Osteoblast (primary cell): ENCODE results near the gene FAM193A. TPM values are rescaled to one million over a fixed set of nuclear protein-coding genes. Genes with fewer than 3 reads are reported as not detected.

Source experiments
- DNase-seq: peaks from one replicate; pipeline ENCODE4 v3.0.0; 2011; ENCODE audit warnings: low spot score, mixed read lengths; ENCODE audit not compliant: insufficient read length; ENCODE audit errors: missing footprints
- H2AFZ ChIP-seq: 2 replicates; pipeline ENCODE4 v1.6.0; 2011; ENCODE audit warnings: mild to moderate bottlenecking, low read length
- H3K27ac ChIP-seq: 2 replicates; pipeline ENCODE4 v1.5.1; 2011; ENCODE audit warnings: mild to moderate bottlenecking, low read depth, low read length, moderate library complexity
- H3K27me3 ChIP-seq: 2 replicates; pipeline ENCODE4 v1.6.0; 2012; ENCODE audit warnings: mild to moderate bottlenecking, control low read depth, inconsistent platforms, low read length, moderate library complexity; ENCODE audit not compliant: insufficient read depth
- H3K36me3 ChIP-seq: 2 replicates; pipeline ENCODE4 v1.5.1; 2011; ENCODE audit warnings: mild to moderate bottlenecking, low read length, control low read depth, moderate library complexity; ENCODE audit not compliant: insufficient read depth
- H3K4me1 ChIP-seq: 2 replicates; pipeline ENCODE4 v1.5.1; 2011; ENCODE audit warnings: mild to moderate bottlenecking, low read length, control low read depth, moderate library complexity; ENCODE audit not compliant: insufficient read depth
- H3K4me2 ChIP-seq: 2 replicates; pipeline ENCODE4 v1.6.0; 2011; ENCODE audit warnings: mild to moderate bottlenecking, low read length; ENCODE audit not compliant: insufficient read depth
- H3K4me3 ChIP-seq: fragments of 200-600 bp; sonication (generic); 3 replicates; pipeline ENCODE4 v1.5.1; 2012; ENCODE audit warnings: mild to moderate bottlenecking, low read length, inconsistent platforms; ENCODE audit not compliant: insufficient read depth
- H3K79me2 ChIP-seq: 2 replicates; pipeline ENCODE4 v1.6.0; 2012; ENCODE audit warnings: mild to moderate bottlenecking, low read length, control low read depth, inconsistent platforms; ENCODE audit not compliant: insufficient read depth
- H3K9me3 ChIP-seq: 2 replicates; pipeline ENCODE4 v1.5.1; 2011; ENCODE audit warnings: low read depth, low read length, control low read depth
- H4K20me1 ChIP-seq: 2 replicates; pipeline ENCODE4 v1.6.0; 2012; ENCODE audit warnings: mild to moderate bottlenecking, low read length, control low read depth; ENCODE audit not compliant: insufficient read depth
- total RNA-seq: library from RNA; depleted of rRNA; stranded (reverse); fragments of >200 nt; gene quantifications from 2 replicates; pipeline ENCODE4 v1.2.3, GENCODE V29; 2012
- TF ChIP-seq, protein P1 (sequence below): IDR thresholded peaks from 2 replicates; pipeline ENCODE4 v1.5.1; 2011; ENCODE audit warnings: mild to moderate bottlenecking, low read depth, low read length, moderate library complexity; ENCODE audit errors: extremely low read depth

Gene FAM193A
- total RNA-seq, 1 donor = 23.2 TPM

DNA sequence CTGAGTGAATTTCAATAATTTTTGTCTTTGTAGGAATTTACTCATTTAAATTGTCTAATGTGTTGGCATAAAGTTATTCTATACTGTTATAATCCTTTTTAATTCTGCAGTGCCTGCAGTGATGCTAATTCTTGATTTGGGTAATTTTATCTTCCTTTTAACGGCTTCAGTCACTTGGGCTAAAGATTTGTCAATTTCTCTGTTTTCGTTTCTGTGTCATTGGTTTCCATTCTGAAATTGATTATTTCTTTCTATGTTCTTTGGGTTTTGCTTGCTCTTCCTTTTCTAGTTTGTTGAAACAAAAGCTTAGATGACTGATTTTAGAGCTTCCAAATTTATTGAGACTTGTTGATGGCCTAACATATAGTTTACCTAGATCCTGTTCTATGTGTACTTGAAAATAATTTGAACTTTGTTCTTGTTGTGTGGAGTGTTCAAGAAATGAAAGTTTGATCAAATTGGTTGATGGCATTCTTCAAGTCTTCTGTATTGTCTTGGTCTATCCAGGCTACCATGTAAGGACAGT lies 130.3 kb downstream of the FAM193A start:
- no peak for DNase-seq
- Histone ChIP-seq H3K27ac (no peak overlapping the region), H3K36me3 (peaks cover 35% of the 10 kb centered on the region), H3K4me3 (no peak overlapping the region), H3K79me2 (peaks cover 54% of the 10 kb centered on the region), H3K9me3 (no peaks in the 10 kb centered on the region), H3K4me1 (peaks cover 30% of the 10 kb centered on the region), H3K4me2 (peak overlapping the region; percentile 63), H3K27me3 (no peaks in the 10 kb centered on the region), H4K20me1 (peaks cover 10% of the 10 kb centered on the region), H2AFZ (no peak overlapping the region)
- TF ChIP-seq, protein P1, sequence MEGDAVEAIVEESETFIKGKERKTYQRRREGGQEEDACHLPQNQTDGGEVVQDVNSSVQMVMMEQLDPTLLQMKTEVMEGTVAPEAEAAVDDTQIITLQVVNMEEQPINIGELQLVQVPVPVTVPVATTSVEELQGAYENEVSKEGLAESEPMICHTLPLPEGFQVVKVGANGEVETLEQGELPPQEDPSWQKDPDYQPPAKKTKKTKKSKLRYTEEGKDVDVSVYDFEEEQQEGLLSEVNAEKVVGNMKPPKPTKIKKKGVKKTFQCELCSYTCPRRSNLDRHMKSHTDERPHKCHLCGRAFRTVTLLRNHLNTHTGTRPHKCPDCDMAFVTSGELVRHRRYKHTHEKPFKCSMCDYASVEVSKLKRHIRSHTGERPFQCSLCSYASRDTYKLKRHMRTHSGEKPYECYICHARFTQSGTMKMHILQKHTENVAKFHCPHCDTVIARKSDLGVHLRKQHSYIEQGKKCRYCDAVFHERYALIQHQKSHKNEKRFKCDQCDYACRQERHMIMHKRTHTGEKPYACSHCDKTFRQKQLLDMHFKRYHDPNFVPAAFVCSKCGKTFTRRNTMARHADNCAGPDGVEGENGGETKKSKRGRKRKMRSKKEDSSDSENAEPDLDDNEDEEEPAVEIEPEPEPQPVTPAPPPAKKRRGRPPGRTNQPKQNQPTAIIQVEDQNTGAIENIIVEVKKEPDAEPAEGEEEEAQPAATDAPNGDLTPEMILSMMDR = no peak

GRCh38 chr4:2667428-2667827 lies 131.0 kb downstream of the FAM193A start:
- Histone ChIP-seq H3K36me3 (peaks cover 41% of the 10 kb centered on the region), H3K4me1 (peaks cover 25% of the 10 kb centered on the region), H3K9me3 (no peaks in the 10 kb centered on the region), H2AFZ (no peak overlapping the region), H3K4me2 (peak overlapping the region; percentile 63), H3K27ac (no peak overlapping the region), H3K27me3 (no peaks in the 10 kb centered on the region), H3K79me2 (peaks cover 58% of the 10 kb centered on the region), H4K20me1 (peaks cover 10% of the 10 kb centered on the region), H3K4me3 (peak overlapping the region; percentile 6)
- TF ChIP-seq, protein P1 = no peak
- no peak for DNase-seq

GRCh38 chr4:2671267-2671895 lies 134.9 kb downstream of the FAM193A start:
- no peaks in the 10 kb centered on the region for H4K20me1 ChIP-seq
- TF ChIP-seq, protein P1 = no peak

GRCh38 chr4:2672082-2672481 lies 135.6 kb downstream of the FAM193A start:
- Histone ChIP-seq H3K9me3 (no peaks in the 10 kb centered on the region), H2AFZ (no peak overlapping the region), H3K4me2 (no peak overlapping the region), H4K20me1 (no peaks in the 10 kb centered on the region), H3K27me3 (no peaks in the 10 kb centered on the region), H3K27ac (no peak overlapping the region), H3K36me3 (peaks cover 58% of the 10 kb centered on the region), H3K4me3 (no peak overlapping the region), H3K79me2 (peaks cover 62% of the 10 kb centered on the region), H3K4me1 (peaks cover 6% of the 10 kb centered on the region)
- TF ChIP-seq, protein P1 = no peak
- DNase-seq = no peak

More at GRCh38 chr4:2671267-2671895, 134.9 kb downstream of the FAM193A start:
- no peak for DNase-seq
- H3K79me2 ChIP-seq = peaks cover 64% of the 10 kb centered on the region
- no peaks in the 10 kb centered on the region for H3K27me3 ChIP-seq
- peaks cover 58% of the 10 kb centered on the region for H3K36me3 ChIP-seq
- no peak overlapping the region for H3K4me2 ChIP-seq
- H3K4me1 ChIP-seq = peaks cover 9% of the 10 kb centered on the region
- no peak overlapping the region for H3K4me3 ChIP-seq
- no peak overlapping the region for H2AFZ ChIP-seq
- H3K9me3 ChIP-seq = no peaks in the 10 kb centered on the region
- no peak overlapping the region for H3K27ac ChIP-seq
